Mesenchymal stem cell (in vitro differentiated cells and primary cell): Measurements from ENCODE around the gene CSRNP3.
"Not testable (repeated sequence)": the region's sequence is repeated elsewhere in the genome, so short reads cannot be mapped to it uniquely, and the experiment has no call there.

Experiments
- DNase-seq: peaks from one replicate; pipeline ENCODE4 v3.0.0-alpha.2; 2013
- H2AFZ ChIP-seq: one replicate; pipeline ENCODE4 v1.6.1; 2013; ENCODE audit warnings: low read depth, mild to moderate bottlenecking, control low read depth, inconsistent platforms, low read length, moderate library complexity
- H2AK5ac ChIP-seq: 2 replicates; pipeline ENCODE4 v1.6.1; 2013; ENCODE audit warnings: low read length, moderate library complexity, mild to moderate bottlenecking, inconsistent platforms; ENCODE audit not compliant: severe bottlenecking
- H2BK120ac ChIP-seq: one replicate; pipeline ENCODE4 v1.6.1; 2013; ENCODE audit warnings: low read depth, mild to moderate bottlenecking, inconsistent platforms, low read length, moderate library complexity
- H2BK12ac ChIP-seq, 2 experiments: one replicate each; pipeline ENCODE4 v1.6.1; 2013; ENCODE audit warnings: inconsistent platforms in 2 of 2, low read length in 2 of 2, mild to moderate bottlenecking in 2 of 2, moderate library complexity in 2 of 2, control low read depth in 1 of 2
- H2BK15ac ChIP-seq: one replicate; pipeline ENCODE4 v1.6.1; 2013; ENCODE audit warnings: mild to moderate bottlenecking, low read depth, inconsistent platforms; ENCODE audit not compliant: poor library complexity, severe bottlenecking
- H2BK5ac ChIP-seq: 2 replicates; pipeline ENCODE4 v1.6.1; 2013; ENCODE audit warnings: low read depth, mild to moderate bottlenecking, low read length, control low read depth, inconsistent platforms; ENCODE audit not compliant: poor library complexity, severe bottlenecking
- H3K14ac ChIP-seq, 2 experiments: one replicate each; pipeline ENCODE4 v1.6.1; 2013; ENCODE audit warnings: inconsistent platforms in 2 of 2, low read length in 2 of 2, control low read depth in 1 of 2, mild to moderate bottlenecking in 1 of 2, moderate library complexity in 1 of 2
- H3K18ac ChIP-seq, 2 experiments: one replicate each; pipeline ENCODE4 v1.6.1; 2013; ENCODE audit warnings: inconsistent platforms in 2 of 2, low read length in 2 of 2, control low read depth in 1 of 2, low read depth in 1 of 2, mild to moderate bottlenecking in 1 of 2
- H3K23ac ChIP-seq, 2 experiments: one replicate each; pipeline ENCODE4 v1.6.1; 2013; ENCODE audit warnings: inconsistent platforms in 2 of 2, low read length in 2 of 2, mild to moderate bottlenecking in 2 of 2, moderate library complexity in 2 of 2, control low read depth in 1 of 2
- H3K27ac ChIP-seq: 2 replicates; pipeline ENCODE4 v1.5.1; 2013; ENCODE audit warnings: mild to moderate bottlenecking, moderate library complexity, low read length, control low read depth, inconsistent platforms; ENCODE audit not compliant: poor library complexity, severe bottlenecking
- H3K27me3 ChIP-seq, 2 experiments: 2 replicates each; pipeline versions ENCODE4 v1.6.1 to v1.7.0; 2013; ENCODE audit warnings: low read length in 2 of 2, mild to moderate bottlenecking in 2 of 2, moderate library complexity in 2 of 2, control low read depth in 1 of 2, inconsistent platforms in 1 of 2; ENCODE audit not compliant: control insufficient read depth in 1 of 2, insufficient read depth in 1 of 2
- H3K36me3 ChIP-seq, 2 experiments: 2 replicates each; pipeline versions ENCODE4 v1.6.1 to v1.7.0; 2013; ENCODE audit warnings: low read length in 2 of 2, control low read depth in 1 of 2, inconsistent platforms in 1 of 2, low read depth in 1 of 2, mild to moderate bottlenecking in 1 of 2; ENCODE audit not compliant: insufficient read depth in 2 of 2, control insufficient read depth in 1 of 2
- H3K4ac ChIP-seq, 2 experiments: one replicate each; pipeline ENCODE4 v1.6.1; 2013; ENCODE audit warnings: inconsistent platforms in 2 of 2, low read length in 2 of 2, mild to moderate bottlenecking in 2 of 2, moderate library complexity in 2 of 2, control low read depth in 1 of 2, low read depth in 1 of 2
- H3K4me1 ChIP-seq: 2 replicates; pipeline ENCODE4 v1.6.1; 2013; ENCODE audit warnings: low read depth, low read length, control low read depth; ENCODE audit not compliant: control insufficient read depth, insufficient read depth
- H3K4me2 ChIP-seq: 2 replicates; pipeline ENCODE4 v1.6.1; 2013; ENCODE audit warnings: low read length, mild to moderate bottlenecking, inconsistent platforms; ENCODE audit not compliant: poor library complexity, severe bottlenecking
- H3K4me3 ChIP-seq, 2 experiments: 2 replicates each; pipeline versions ENCODE4 v1.5.1 to v1.7.0; 2013; ENCODE audit warnings: low read length in 2 of 2, mild to moderate bottlenecking in 2 of 2, control low read depth in 1 of 2, low read depth in 1 of 2; ENCODE audit not compliant: insufficient read depth in 1 of 2
- H3K79me1 ChIP-seq: replicated peaks from 2 replicates; pipeline ENCODE4 v1.6.1; 2013; ENCODE audit warnings: mild to moderate bottlenecking, control low read depth, low read length, inconsistent platforms; ENCODE audit not compliant: poor library complexity, severe bottlenecking
- H3K9ac ChIP-seq: 2 replicates; pipeline ENCODE4 v1.7.0; 2013; ENCODE audit warnings: mild to moderate bottlenecking, low read length, moderate library complexity
- H3K9me3 ChIP-seq: 2 replicates; pipeline ENCODE4 v1.7.0; 2013; ENCODE audit warnings: mild to moderate bottlenecking, low read length; ENCODE audit not compliant: control insufficient read depth
- H4K8ac ChIP-seq: one replicate; pipeline ENCODE4 v1.6.1; 2013; ENCODE audit warnings: inconsistent platforms, mild to moderate bottlenecking, low read length, moderate library complexity
- H4K91ac ChIP-seq: one replicate; pipeline ENCODE4 v1.6.1; 2013; ENCODE audit warnings: mild to moderate bottlenecking, low read length, inconsistent platforms
- WGBS: methylation state at CpG from one replicate; pipeline ENCODE4 v1.1.7; 2013; ENCODE audit warnings: mixed read lengths; 5-methylcytosine and 5-hydroxymethylcytosine counted together

CSRNP3 gene

DNA sequence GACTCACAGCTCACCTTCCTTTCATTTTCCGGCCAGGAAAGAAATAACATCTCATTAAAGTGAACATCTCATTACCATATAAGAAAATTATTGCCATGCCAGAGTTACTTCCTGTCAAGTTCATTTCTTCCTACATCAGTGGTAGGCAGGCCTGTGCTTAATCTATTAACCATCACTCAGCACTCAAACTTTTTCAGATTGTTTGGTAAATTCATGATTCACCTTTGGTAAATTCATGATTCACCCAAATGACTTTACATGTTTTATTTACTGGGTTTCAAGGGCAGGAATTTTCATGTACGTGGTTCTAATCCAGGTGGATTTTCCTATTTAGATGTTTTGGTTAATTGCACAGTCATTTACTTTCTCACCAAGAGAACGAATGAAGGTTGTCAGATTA is 116.5 kb downstream of the CSRNP3 start:
- no peak overlapping the region for H2AK5ac ChIP-seq
- no peaks in the 10 kb centered on the region for H3K79me1 ChIP-seq
- H3K4me3 ChIP-seq, result no peak overlapping the region
- no peak overlapping the region for H2AFZ ChIP-seq
- no peaks in the 10 kb centered on the region for H3K4me1 ChIP-seq
- no peaks in the 10 kb centered on the region for H3K36me3 ChIP-seq
- no peak overlapping the region for H3K4me2 ChIP-seq
- 87% methylated on average over 2 of the region's 3 CpGs for WGBS
- no peaks in the 10 kb centered on the region for H3K27me3 ChIP-seq
- H4K8ac ChIP-seq, result no peak overlapping the region
- no peak overlapping the region for H2BK15ac ChIP-seq
- no peak for DNase-seq
- no peak overlapping the region for H3K27ac ChIP-seq
- H2BK120ac ChIP-seq, result no peak overlapping the region
- no peak overlapping the region for H2BK5ac ChIP-seq
- no peak overlapping the region for H3K9ac ChIP-seq
- no peak overlapping the region for H3K18ac ChIP-seq
- no peak overlapping the region for H3K23ac ChIP-seq
- no peaks in the 10 kb centered on the region for H3K9me3 ChIP-seq
- H3K4ac ChIP-seq, result no peak overlapping the region
- H3K14ac ChIP-seq, result no peak overlapping the region
- H2BK12ac ChIP-seq, result no peak overlapping the region
- no peak overlapping the region for H4K91ac ChIP-seq

DNA sequence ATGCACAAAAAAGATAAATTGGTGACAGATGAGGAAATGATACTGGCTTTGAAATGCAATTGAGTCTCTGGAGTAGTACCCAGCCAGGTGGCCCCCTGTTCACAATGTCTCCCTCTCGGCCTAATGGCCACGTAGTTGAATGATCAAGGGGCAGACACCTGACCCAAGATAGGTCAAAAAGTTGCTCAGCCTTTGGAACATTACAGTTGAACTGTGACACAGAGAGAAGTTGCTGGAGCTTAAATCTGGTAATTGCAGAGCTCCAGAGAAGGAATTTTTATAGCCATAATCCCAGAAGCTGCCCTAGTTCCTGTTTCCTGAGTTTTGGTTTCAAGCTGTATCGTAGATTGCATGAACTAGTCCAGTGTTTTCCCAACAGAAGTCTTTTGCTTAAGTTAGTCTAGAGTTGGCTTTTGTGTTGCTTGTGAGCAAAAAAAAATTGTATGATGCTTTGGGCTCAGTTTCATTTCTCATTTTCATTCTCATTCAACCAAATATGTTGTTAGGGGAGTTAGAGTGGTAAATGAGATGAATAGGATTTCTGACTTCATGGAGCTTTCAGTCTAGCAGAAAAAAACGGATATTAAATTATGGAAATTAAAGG is 117.9 kb downstream of the CSRNP3 start:
- no peak overlapping the region for H2BK5ac ChIP-seq
- no peak overlapping the region for H4K8ac ChIP-seq
- H3K9me3 ChIP-seq, result no peaks in the 10 kb centered on the region
- H4K91ac ChIP-seq, result no peak overlapping the region
- no peak overlapping the region for H3K18ac ChIP-seq
- no peak overlapping the region for H2BK12ac ChIP-seq
- H3K79me1 ChIP-seq, result peaks cover 1% of the 10 kb centered on the region
- no peaks in the 10 kb centered on the region for H3K4me1 ChIP-seq
- H3K27ac ChIP-seq, result no peak overlapping the region
- H3K4me2 ChIP-seq, result no peak overlapping the region
- H3K27me3 ChIP-seq, result no peaks in the 10 kb centered on the region
- WGBS, result 26% methylated on average over 3 of the region's 4 CpGs
- H2BK120ac ChIP-seq, result no peak overlapping the region
- H2AK5ac ChIP-seq, result no peak overlapping the region
- H2AFZ ChIP-seq, result no peak overlapping the region
- DNase-seq, result peak; percentile 26
- H3K14ac ChIP-seq, result no peak overlapping the region
- no peak overlapping the region for H3K4me3 ChIP-seq
- no peak overlapping the region for H3K23ac ChIP-seq
- H3K4ac ChIP-seq, result no peak overlapping the region
- H3K36me3 ChIP-seq, result peaks cover 0 to 2% of the 10 kb centered on the region in 2 experiments
- H2BK15ac ChIP-seq, result no peak overlapping the region
- no peak overlapping the region for H3K9ac ChIP-seq

DNA sequence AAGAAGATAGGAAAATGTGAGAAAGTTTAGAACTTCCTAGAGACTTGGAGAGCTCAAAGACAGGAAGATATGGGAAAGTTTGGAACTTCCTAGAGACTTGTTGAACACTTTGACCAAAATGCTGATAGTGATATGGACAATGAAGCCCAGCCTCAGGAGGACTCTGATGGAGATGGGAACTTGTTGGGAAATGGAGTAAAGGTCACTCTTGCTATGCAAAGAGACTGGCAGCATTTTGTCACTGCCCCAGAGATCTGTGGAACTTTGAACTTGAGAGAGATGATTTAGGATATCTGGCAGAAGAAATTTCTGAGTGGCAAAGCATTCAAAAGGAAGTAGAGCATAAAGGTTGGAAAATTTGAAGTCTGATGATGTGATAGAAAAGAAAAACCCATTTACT is 121.5 kb downstream of the CSRNP3 start:
- H3K4me3 ChIP-seq, DNase-seq, H3K4me1 ChIP-seq, H3K9ac ChIP-seq, H2AFZ ChIP-seq, H3K9me3 ChIP-seq, H3K27ac ChIP-seq, H3K36me3 ChIP-seq, H3K14ac ChIP-seq, H2BK12ac ChIP-seq, H3K23ac ChIP-seq, H3K79me1 ChIP-seq, H4K8ac ChIP-seq, H3K18ac ChIP-seq, H2BK5ac ChIP-seq, H3K27me3 ChIP-seq, H4K91ac ChIP-seq, H2BK120ac ChIP-seq, H2AK5ac ChIP-seq, H2BK15ac ChIP-seq, H3K4ac ChIP-seq, H3K4me2 ChIP-seq: not testable (repeated sequence)

DNA sequence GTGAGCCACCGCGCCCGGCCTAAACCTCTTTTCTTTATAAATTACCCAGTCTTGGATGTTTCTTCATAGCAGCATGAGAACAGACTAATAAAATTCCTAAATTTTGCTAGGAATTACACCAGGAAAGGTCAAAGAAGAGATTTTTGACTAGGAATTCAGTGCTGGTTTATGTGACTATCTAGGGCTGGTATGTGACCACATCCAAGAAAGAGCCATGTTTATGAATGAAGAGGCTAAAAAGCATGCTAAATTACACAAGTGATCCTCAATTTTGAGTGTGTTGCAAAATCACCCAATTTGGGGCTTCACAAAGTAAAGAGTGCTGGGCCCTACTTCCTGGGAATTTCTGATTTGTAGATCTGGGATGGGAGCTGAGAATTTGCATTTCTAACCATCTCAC is 123.6 kb downstream of the CSRNP3 start:
- peaks cover 1% of the 10 kb centered on the region for H3K79me1 ChIP-seq
- H3K4me2 ChIP-seq, result no peak overlapping the region
- no peak overlapping the region for H4K8ac ChIP-seq
- H3K4ac ChIP-seq, result no peak overlapping the region
- no peak overlapping the region for H3K18ac ChIP-seq
- no peak overlapping the region for H2BK12ac ChIP-seq
- H3K9me3 ChIP-seq, result no peaks in the 10 kb centered on the region
- H2BK5ac ChIP-seq, result no peak overlapping the region
- no peak overlapping the region for H3K9ac ChIP-seq
- no peak overlapping the region for H2BK120ac ChIP-seq
- no peak overlapping the region for H2AK5ac ChIP-seq
- no peak overlapping the region for H2AFZ ChIP-seq
- H3K27ac ChIP-seq, result no peak overlapping the region
- H3K4me1 ChIP-seq, result no peaks in the 10 kb centered on the region
- no peaks in the 10 kb centered on the region for H3K27me3 ChIP-seq
- no CpG with 5 or more reads among the region's 3 CpGs for WGBS
- H3K23ac ChIP-seq, result no peak overlapping the region
- peaks cover 0 to 2% of the 10 kb centered on the region in 2 experiments for H3K36me3 ChIP-seq
- no peak overlapping the region for H3K14ac ChIP-seq
- H4K91ac ChIP-seq, result no peak overlapping the region
- H3K4me3 ChIP-seq, result no peak overlapping the region
- no peak for DNase-seq
- no peak overlapping the region for H2BK15ac ChIP-seq
